Stomach (tissue), 4 donors: ENCODE data around the gene B9D2.

ENCODE experiments used
- EP300 ChIP-seq: sonication (generic); formaldehyde crosslinking; IDR thresholded peaks from one replicate; pipeline ENCODE4 v1.6.1; 2017; ENCODE audit warnings: antibody characterized with exemption
- POLR2A ChIP-seq, 4 donors: fragments of 450-650 bp; IDR thresholded peaks; one replicate each; pipeline ENCODE4 v1.6.1; 2016; ENCODE audit warnings: antibody characterized with exemption in 4 of 4, control low read depth in 2 of 4, mild to moderate bottlenecking in 1 of 4, moderate library complexity in 1 of 4
- TF ChIP-seq, protein P1 (sequence below), 7 experiments: fragments of 450-650 bp in 4 of 7; fragments of 200-600 bp in 3 of 7; sonication (generic) in 3 of 7; IDR thresholded peaks; one replicate each; pipeline ENCODE4 v1.5.1; 2016 to 2019; ENCODE audit warnings: antibody characterized with exemption in 7 of 7, control low read depth in 2 of 7, mild to moderate bottlenecking in 1 of 7

DNA sequence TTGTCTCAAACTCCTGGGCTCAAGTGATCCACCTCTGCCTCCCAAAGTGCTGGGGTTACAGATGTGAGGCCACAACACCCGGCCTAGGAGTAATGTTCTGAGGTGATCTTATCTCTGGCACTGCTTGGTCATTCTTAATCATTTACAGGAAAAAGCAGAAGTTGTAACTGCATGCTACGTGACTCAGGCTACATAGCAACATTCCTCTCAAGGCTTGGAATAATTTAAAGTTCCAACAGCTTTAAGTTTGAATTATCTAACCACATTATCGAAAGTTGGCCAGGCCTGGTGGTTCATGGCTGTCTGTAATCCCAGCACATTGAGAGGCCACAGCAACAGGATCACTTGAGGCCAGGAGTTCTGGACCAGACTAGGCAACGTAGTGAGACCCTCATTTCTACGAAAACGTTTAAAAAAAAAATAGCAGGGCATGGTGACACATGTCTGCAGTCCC lies 3.9 kb upstream of the B9D2 start:
- TF ChIP-seq, protein P1, sequence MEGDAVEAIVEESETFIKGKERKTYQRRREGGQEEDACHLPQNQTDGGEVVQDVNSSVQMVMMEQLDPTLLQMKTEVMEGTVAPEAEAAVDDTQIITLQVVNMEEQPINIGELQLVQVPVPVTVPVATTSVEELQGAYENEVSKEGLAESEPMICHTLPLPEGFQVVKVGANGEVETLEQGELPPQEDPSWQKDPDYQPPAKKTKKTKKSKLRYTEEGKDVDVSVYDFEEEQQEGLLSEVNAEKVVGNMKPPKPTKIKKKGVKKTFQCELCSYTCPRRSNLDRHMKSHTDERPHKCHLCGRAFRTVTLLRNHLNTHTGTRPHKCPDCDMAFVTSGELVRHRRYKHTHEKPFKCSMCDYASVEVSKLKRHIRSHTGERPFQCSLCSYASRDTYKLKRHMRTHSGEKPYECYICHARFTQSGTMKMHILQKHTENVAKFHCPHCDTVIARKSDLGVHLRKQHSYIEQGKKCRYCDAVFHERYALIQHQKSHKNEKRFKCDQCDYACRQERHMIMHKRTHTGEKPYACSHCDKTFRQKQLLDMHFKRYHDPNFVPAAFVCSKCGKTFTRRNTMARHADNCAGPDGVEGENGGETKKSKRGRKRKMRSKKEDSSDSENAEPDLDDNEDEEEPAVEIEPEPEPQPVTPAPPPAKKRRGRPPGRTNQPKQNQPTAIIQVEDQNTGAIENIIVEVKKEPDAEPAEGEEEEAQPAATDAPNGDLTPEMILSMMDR (IDR thresholded peaks at IDR 0.05): no peak
- TF ChIP-seq POLR2A (IDR thresholded peaks at IDR 0.05): no peak
- TF ChIP-seq EP300: no peak
